Measurements from ENCODE around the gene ITPRIPL2.

DNA sequence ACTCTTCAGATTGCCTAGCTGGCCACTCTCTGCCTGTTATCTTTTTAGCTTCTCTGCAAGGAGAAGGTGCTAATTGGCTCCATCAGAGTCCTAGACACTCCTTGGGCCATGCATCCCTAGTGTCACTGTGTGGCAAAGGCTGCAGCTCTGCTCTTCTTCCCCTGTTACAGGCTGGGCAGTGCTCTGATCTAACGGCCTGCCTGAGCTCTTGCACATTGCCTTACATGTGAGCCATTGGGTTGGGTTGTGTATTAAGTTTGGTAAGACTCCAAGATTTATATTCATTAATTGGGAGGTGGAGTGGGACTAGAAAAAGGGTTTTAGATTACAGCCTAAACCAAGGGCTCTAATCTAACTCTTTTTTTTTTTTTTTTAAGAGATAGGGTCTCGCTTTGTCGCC lies 31.2 kb downstream of the ITPRIPL2 start:
- TF ChIP-seq GABPB1 (CRISPR knock-in tag; IDR thresholded peaks at IDR 0.05) (no peak), NR2C2 (CRISPR knock-in tag; IDR thresholded peaks at IDR 0.05) (no peak), CTCF (IDR thresholded peaks at IDR 0.05) (no peak), MAX (CRISPR knock-in tag; IDR thresholded peaks at IDR 0.05) (no peak), TCF7 (CRISPR knock-in tag; IDR thresholded peaks at IDR 0.05; ENCODE audit: low read depth) (no peak), CREM (CRISPR knock-in tag; IDR thresholded peaks at IDR 0.05) (no peak), MYBL2 (CRISPR knock-in tag; IDR thresholded peaks at IDR 0.05) (no peak), NR3C1 (CRISPR knock-in tag; conservative IDR thresholded peaks at IDR 0.05; ENCODE audit: low read depth) (no peak), RORB (CRISPR knock-in tag; IDR thresholded peaks at IDR 0.05) (no peak), SOX15 (CRISPR knock-in tag; IDR thresholded peaks at IDR 0.05) (no peak), AR (CRISPR knock-in tag; IDR thresholded peaks at IDR 0.05) (no peak)
- TF ChIP-seq, protein P1, sequence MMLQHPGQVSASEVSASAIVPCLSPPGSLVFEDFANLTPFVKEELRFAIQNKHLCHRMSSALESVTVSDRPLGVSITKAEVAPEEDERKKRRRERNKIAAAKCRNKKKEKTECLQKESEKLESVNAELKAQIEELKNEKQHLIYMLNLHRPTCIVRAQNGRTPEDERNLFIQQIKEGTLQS (CRISPR knock-in tag; conservative IDR thresholded peaks at IDR 0.05): no peak
- TF ChIP-seq, protein P2, sequence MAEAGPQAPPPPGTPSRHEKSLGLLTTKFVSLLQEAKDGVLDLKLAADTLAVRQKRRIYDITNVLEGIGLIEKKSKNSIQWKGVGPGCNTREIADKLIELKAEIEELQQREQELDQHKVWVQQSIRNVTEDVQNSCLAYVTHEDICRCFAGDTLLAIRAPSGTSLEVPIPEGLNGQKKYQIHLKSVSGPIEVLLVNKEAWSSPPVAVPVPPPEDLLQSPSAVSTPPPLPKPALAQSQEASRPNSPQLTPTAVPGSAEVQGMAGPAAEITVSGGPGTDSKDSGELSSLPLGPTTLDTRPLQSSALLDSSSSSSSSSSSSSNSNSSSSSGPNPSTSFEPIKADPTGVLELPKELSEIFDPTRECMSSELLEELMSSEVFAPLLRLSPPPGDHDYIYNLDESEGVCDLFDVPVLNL (CRISPR knock-in tag; IDR thresholded peaks at IDR 0.05; ENCODE audit: borderline replicate concordance, low read depth): no peak
- TF ChIP-seq, protein P3, sequence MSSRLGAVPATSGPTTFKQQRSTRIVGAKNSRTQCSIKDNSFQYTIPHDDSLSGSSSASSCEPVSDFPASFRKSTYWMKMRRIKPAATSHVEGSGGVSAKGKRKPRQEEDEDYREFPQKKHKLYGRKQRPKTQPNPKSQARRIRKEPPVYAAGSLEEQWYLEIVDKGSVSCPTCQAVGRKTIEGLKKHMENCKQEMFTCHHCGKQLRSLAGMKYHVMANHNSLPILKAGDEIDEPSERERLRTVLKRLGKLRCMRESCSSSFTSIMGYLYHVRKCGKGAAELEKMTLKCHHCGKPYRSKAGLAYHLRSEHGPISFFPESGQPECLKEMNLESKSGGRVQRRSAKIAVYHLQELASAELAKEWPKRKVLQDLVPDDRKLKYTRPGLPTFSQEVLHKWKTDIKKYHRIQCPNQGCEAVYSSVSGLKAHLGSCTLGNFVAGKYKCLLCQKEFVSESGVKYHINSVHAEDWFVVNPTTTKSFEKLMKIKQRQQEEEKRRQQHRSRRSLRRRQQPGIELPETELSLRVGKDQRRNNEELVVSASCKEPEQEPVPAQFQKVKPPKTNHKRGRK (CRISPR knock-in tag; IDR thresholded peaks at IDR 0.05; ENCODE audit: borderline replicate concordance): no peak

Measured in WTC11 (cell line).